ENCODE data around the gene DNALI1. TPM values are rescaled to one million over a fixed set of nuclear protein-coding genes. Genes with fewer than 3 reads are reported as not detected.

The DNALI1 gene
- total and polyA plus RNA-seq, 2 donors (not counting 3 experiments of a cell fraction or from before 2014, with no cell fraction given) = 5.2 to 8.1 TPM

DNA sequence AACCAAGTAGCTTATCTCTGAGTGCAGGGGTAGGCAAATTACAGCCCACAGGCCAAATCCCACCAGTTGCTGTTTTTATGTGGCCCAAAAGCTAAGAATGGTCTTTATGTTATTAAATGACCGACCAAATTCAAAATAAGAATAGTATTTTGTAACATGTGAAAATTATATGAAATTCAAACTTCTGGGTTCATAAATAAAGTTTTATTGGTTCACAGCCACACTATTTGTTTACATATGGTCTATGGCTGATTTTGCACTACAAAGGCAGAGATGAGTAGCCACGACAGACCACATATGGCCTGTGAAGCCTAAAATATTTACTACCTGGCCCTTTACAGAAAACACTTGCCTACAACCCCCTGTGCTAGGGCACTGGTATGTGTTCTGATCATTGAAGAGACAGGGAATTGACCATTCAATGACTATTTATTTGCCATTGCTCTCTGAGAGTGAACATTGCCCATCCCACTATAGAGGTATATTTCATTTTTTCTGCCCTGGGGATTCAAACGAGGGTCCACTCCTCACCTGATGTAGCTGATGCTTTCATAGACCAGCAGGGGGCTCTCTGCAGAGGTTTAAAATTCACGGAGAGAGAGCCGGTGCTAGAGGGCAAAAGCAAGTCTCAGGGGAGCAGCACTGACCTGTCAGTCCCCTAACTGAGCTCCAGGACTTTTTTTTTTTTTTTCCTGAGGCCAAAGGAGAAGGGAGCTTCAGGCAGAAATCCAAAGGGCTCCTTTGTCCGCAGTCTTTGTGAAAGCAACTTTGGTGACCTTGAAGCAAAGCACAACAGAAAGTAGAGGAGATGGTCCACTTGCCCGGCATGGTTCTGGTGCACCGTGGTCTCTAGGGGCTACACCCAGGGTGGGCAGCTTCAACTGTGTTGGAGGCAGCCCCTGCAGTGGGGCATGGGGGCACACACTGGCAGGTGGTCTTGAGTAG, 46.3 kb downstream of the DNALI1 start:
- BruUV-seq (replicated peaks) = no TSS peak
- ChIA-PET CTCF (interaction anchor here (0.6 to 4.5 kb wide), 26 partner anchors 9 to 1232 kb away, joined by 3 to 69 read pairs (median 4); partner anchors contain the start of genes C1orf122, DNALI1, MEAF6 and YRDC), POLR2A (interaction anchor here (0.7 kb wide), 2 partner anchors 82 to 102 kb away, joined by 4 to 5 read pairs; no protein-coding TSS in a partner anchor)
- no peaks in the 10 kb centered on the region for H3K9me1 ChIP-seq (replicated peaks; ENCODE audit: control insufficient read depth, extremely low read depth, insufficient read depth, low read length)
- H3K27ac ChIP-seq (ENCODE audit: insufficient read depth, low read depth, low read length) = no peak overlapping the region
- dilution Hi-C loops (cut with MboI; ENCODE audit: extremely low pct_ligation_motif_present, low sequenced_read_pairs) = no loop called here
- no peak overlapping the region for H3K4me2 ChIP-seq (ENCODE audit: insufficient read depth, low read length)
- no peak for TF ChIP-seq JUN (IDR thresholded peaks at IDR 0.05; ENCODE audit: borderline replicate concordance, insufficient read depth, insufficient read length, low read depth)
- TF ChIP-seq EZH2 (IDR thresholded peaks at IDR 0.05; ENCODE audit: borderline replicate concordance, low read depth, low read length, severe bottlenecking) = no peak
- no peak for TF ChIP-seq POLR2AphosphoS5 (IDR thresholded peaks at IDR 0.05; ENCODE audit: insufficient read depth, low read depth, low read length)
- no peak for TF ChIP-seq POLR2A (IDR thresholded peaks at IDR 0.05; ENCODE audit: low read depth, low read length)
- TF ChIP-seq, protein P1, sequence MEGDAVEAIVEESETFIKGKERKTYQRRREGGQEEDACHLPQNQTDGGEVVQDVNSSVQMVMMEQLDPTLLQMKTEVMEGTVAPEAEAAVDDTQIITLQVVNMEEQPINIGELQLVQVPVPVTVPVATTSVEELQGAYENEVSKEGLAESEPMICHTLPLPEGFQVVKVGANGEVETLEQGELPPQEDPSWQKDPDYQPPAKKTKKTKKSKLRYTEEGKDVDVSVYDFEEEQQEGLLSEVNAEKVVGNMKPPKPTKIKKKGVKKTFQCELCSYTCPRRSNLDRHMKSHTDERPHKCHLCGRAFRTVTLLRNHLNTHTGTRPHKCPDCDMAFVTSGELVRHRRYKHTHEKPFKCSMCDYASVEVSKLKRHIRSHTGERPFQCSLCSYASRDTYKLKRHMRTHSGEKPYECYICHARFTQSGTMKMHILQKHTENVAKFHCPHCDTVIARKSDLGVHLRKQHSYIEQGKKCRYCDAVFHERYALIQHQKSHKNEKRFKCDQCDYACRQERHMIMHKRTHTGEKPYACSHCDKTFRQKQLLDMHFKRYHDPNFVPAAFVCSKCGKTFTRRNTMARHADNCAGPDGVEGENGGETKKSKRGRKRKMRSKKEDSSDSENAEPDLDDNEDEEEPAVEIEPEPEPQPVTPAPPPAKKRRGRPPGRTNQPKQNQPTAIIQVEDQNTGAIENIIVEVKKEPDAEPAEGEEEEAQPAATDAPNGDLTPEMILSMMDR (IDR thresholded peaks at IDR 0.05; ENCODE audit: extremely low read depth in 1 of 2, insufficient read depth in 1 of 2, low read depth in 1 of 2, low read length in 2 of 2) = peak; percentile 67
- TF ChIP-seq MYC (IDR thresholded peaks at IDR 0.05; ENCODE audit: low read depth, low read length) = no peak
- TF ChIP-seq GATA2 (IDR thresholded peaks at IDR 0.05; ENCODE audit: insufficient read depth, insufficient read length, low read depth, low read length) = no peak
- TF ChIP-seq FOS (IDR thresholded peaks at IDR 0.05; ENCODE audit: borderline replicate concordance, insufficient read depth, low read length) = no peak
- TF ChIP-seq, protein P2, sequence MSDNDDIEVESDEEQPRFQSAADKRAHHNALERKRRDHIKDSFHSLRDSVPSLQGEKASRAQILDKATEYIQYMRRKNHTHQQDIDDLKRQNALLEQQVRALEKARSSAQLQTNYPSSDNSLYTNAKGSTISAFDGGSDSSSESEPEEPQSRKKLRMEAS (IDR thresholded peaks at IDR 0.05; ENCODE audit: insufficient read depth, insufficient read length) = no peak
- no peaks in the 10 kb centered on the region for H3K9me3 ChIP-seq (replicated peaks; ENCODE audit: control insufficient read depth, insufficient read depth, low read length)
- intact Hi-C loops (cut with micrococcal nuclease) = loop anchor here (1.0 kb wide), 3 partner anchors 24 to 256 kb away; partner anchors contain the start of gene MTF1
- FAIRE-seq (peak; percentile 52), DNase-seq (ENCODE audit: low read depth, low spot score) (peak; percentile 20)
- H3K9ac ChIP-seq (replicated peaks; ENCODE audit: extremely low read depth, insufficient read depth, low read length) = no peak overlapping the region
- no peaks in the 10 kb centered on the region for H4K20me1 ChIP-seq (replicated peaks; ENCODE audit: control insufficient read depth, extremely low read depth, insufficient read depth, low read length)
- no peaks in the 10 kb centered on the region for H3K36me3 ChIP-seq (ENCODE audit: control insufficient read depth in 2 of 2, extremely low read depth in 1 of 2, insufficient read depth in 2 of 2, low read length in 2 of 2)
- H3K4me3 ChIP-seq (replicated peaks in 1 of 3; ENCODE audit: insufficient read depth in 1 of 3, low read depth in 1 of 3, low read length in 3 of 3) = no peak overlapping the region
- no peaks in the 10 kb centered on the region for H3K79me2 ChIP-seq (ENCODE audit: control insufficient read depth, insufficient read depth, low read length)
- H2AFZ ChIP-seq (ENCODE audit: low read depth, low read length) = no peak overlapping the region
- no peaks in the 10 kb centered on the region for H3K4me1 ChIP-seq (ENCODE audit: control insufficient read depth, extremely low read depth, insufficient read depth, low read length)
- peaks cover 8 to 24% of the 10 kb centered on the region in 2 experiments for H3K27me3 ChIP-seq (ENCODE audit: control insufficient read depth in 2 of 2, insufficient read depth in 2 of 2, low read length in 2 of 2)
